GM18502 (cell line): ENCODE measurements around the gene SLC6A16.
A peak's percentile ranks its signal among the peaks of the same experiment; 100 is the strongest.
"Not testable (repeated sequence)": the region's sequence is repeated elsewhere in the genome, so short reads cannot be mapped to it uniquely, and the experiment has no call there.

ENCODE experiments used
- ATAC-seq: cut with Tn5 transposase; IDR thresholded peaks from one replicate; pipeline ENCODE4 v1.9.1; 2021; ENCODE audit warnings: mild to moderate bottlenecking; ENCODE audit not compliant: unreplicated experiment, poor library complexity

Gene SLC6A16

GRCh38 chr19:49332691-49333417, 7.9 kb upstream of the SLC6A16 start:
- not testable (repeated sequence) for ATAC-seq

- ATAC-seq = peak; percentile 37
Observed at GRCh38 chr19:49331616-49332055, 6.6 kb upstream of the SLC6A16 start.

- ATAC-seq = not testable (repeated sequence)
Observed at GRCh38 chr19:49331187-49331586, 6.2 kb upstream of the SLC6A16 start.

- no peak for ATAC-seq
Observed at GRCh38 chr19:49328741-49329140, 3.8 kb upstream of the SLC6A16 start.

GRCh38 chr19:49327878-49328544, 3.0 kb upstream of the SLC6A16 start:
- no peak for ATAC-seq

- no peak for ATAC-seq
Observed at GRCh38 chr19:49326165-49326704, 1.2 kb upstream of the SLC6A16 start.

GRCh38 chr19:49325756-49326155, 765 bp upstream of the SLC6A16 start:
- not testable (repeated sequence) for ATAC-seq

- no peak for ATAC-seq
Observed at GRCh38 chr19:49318296-49318695, 6.7 kb downstream of the SLC6A16 start.

GRCh38 chr19:49316284-49316683, 8.7 kb downstream of the SLC6A16 start:
- no peak for ATAC-seq

- ATAC-seq = no peak
Observed at GRCh38 chr19:49315111-49315510, 9.9 kb downstream of the SLC6A16 start.

- ATAC-seq = no peak
Observed at GRCh38 chr19:49309087-49309486, 15.9 kb downstream of the SLC6A16 start.

- not testable (repeated sequence) for ATAC-seq
Observed at GRCh38 chr19:49306734-49307133, 18.3 kb downstream of the SLC6A16 start.

GRCh38 chr19:49301866-49302252, 23.1 kb downstream of the SLC6A16 start:
- ATAC-seq = no peak

- no peak for ATAC-seq
Observed at GRCh38 chr19:49301165-49301865, 23.7 kb downstream of the SLC6A16 start.

GRCh38 chr19:49298653-49299052, 26.3 kb downstream of the SLC6A16 start:
- ATAC-seq = not testable (repeated sequence)

GRCh38 chr19:49297403-49297802, 27.6 kb downstream of the SLC6A16 start:
- ATAC-seq = no peak

GRCh38 chr19:49295208-49295880, 29.6 kb downstream of the SLC6A16 start:
- no peak for ATAC-seq

- ATAC-seq = no peak
Observed at GRCh38 chr19:49294401-49294800, 30.6 kb downstream of the SLC6A16 start.

GRCh38 chr19:49290517-49290916, 34.5 kb downstream of the SLC6A16 start:
- no peak for ATAC-seq

- ATAC-seq = not testable (repeated sequence)
Observed at GRCh38 chr19:49289286-49289685, 35.7 kb downstream of the SLC6A16 start.
